ENCODE results near the gene TEX44.
"Not testable (repeated sequence)": the region's sequence is repeated elsewhere in the genome, so short reads cannot be mapped to it uniquely, and the experiment has no call there.

Gene TEX44

GRCh38 chr2:231568785-231569435 is 23.8 kb upstream of the TEX44 start:
- H3K4me2 ChIP-seq (ENCODE audit: low read depth, low read length, poor library complexity, severe bottlenecking) = no peak overlapping the region
- no peak overlapping the region for H3K4me3 ChIP-seq (ENCODE audit: low read length, poor library complexity, severe bottlenecking)
- no peaks in the 10 kb centered on the region for H3K79me2 ChIP-seq (ENCODE audit: insufficient read depth, low read length)
- H3K9me2 ChIP-seq (replicated peaks; ENCODE audit: low read depth, low read length) = no peaks in the 10 kb centered on the region
- H3K9me3 ChIP-seq (ENCODE audit: insufficient read depth, low read depth, low read length) = no peaks in the 10 kb centered on the region
- H3F3A ChIP-seq (ENCODE audit: low read depth) = no peaks in the 10 kb centered on the region
- no peak overlapping the region for H3K9ac ChIP-seq (ENCODE audit: low read depth, low read length, poor library complexity, severe bottlenecking)
- TF ChIP-seq CTCF (conservative IDR thresholded peaks at IDR 0.05; ENCODE audit: low read length) (no peak), EZH2phosphoT487 (IDR thresholded peaks at IDR 0.05; ENCODE audit: borderline replicate concordance) (no peak)
- H2AFZ ChIP-seq (ENCODE audit: low read length) = no peak overlapping the region
- H3K36me3 ChIP-seq (ENCODE audit: insufficient read depth, low read length) = no peaks in the 10 kb centered on the region
- H3K27me3 ChIP-seq (ENCODE audit: insufficient read depth, low read length, poor library complexity, severe bottlenecking) = no peaks in the 10 kb centered on the region
- H4K20me1 ChIP-seq (ENCODE audit: insufficient read depth, low read length, poor library complexity, severe bottlenecking) = no peaks in the 10 kb centered on the region
- peaks cover 5% of the 10 kb centered on the region for H3K4me1 ChIP-seq (ENCODE audit: insufficient read depth, low read length, poor library complexity, severe bottlenecking)

DNA sequence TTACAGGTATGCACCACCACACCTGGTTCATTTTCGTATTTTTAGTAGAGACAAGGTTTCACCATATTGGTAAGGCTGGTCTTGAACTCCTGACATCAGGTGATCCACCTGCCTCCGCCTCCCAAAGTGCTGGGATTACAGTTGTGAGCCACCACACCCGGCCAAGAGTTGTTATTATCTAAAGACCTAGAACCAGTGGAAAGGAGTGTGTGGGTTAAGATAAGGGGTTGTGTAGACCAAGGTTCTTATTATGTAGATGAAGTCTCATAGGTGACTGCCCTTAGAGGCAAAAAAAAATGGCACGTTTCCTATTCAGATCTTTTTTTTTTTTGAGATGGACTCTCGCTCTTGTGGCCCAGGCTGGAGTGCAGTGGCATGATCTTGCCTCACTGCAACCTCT is 21.7 kb upstream of the TEX44 start:
- not testable (repeated sequence) for H3F3A ChIP-seq (ENCODE audit: low read depth); H3K4me1 ChIP-seq (ENCODE audit: insufficient read depth, low read length, poor library complexity, severe bottlenecking); H3K36me3 ChIP-seq (ENCODE audit: insufficient read depth, low read length); H3K79me2 ChIP-seq (ENCODE audit: insufficient read depth, low read length); H3K27me3 ChIP-seq (ENCODE audit: insufficient read depth, low read length, poor library complexity, severe bottlenecking); H3K9ac ChIP-seq (ENCODE audit: low read depth, low read length, poor library complexity, severe bottlenecking); H2AFZ ChIP-seq (ENCODE audit: low read length); H4K20me1 ChIP-seq (ENCODE audit: insufficient read depth, low read length, poor library complexity, severe bottlenecking); H3K4me3 ChIP-seq (ENCODE audit: low read length, poor library complexity, severe bottlenecking); H3K9me3 ChIP-seq (ENCODE audit: insufficient read depth, low read depth, low read length); H3K9me2 ChIP-seq (replicated peaks; ENCODE audit: low read depth, low read length); H3K4me2 ChIP-seq (ENCODE audit: low read depth, low read length, poor library complexity, severe bottlenecking)

DNA sequence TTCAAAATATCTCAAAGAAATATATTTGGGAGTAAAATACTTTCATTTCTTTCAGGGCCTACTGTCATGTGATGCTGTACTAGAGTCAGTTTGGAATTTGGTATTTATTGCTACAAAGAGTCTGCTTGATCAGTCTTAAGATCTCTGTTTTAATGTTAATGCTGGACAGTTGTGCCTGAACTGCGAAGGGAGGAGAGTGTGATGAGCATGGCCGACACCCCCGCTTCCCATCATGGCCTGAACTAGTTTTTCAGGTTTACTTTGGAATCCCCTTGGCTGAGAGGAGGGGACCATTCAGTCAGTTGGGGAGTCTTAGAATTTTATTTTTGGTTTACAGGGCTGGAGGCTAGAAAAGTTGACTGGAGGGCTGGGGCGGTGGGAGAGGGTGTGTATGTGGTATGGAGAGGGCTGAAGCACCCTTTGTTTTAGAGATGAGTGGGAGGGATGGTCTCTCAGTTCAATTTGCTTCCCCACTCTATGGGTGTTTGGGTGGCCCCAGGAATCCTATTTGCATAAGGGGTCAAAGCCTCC is 20.9 kb upstream of the TEX44 start:
- TF ChIP-seq EZH2phosphoT487 (IDR thresholded peaks at IDR 0.05; ENCODE audit: borderline replicate concordance) (no peak), CTCF (conservative IDR thresholded peaks at IDR 0.05; ENCODE audit: low read length) (no peak)
- Histone ChIP-seq H3K27me3 (ENCODE audit: insufficient read depth, low read length, poor library complexity, severe bottlenecking) (no peaks in the 10 kb centered on the region), H3K9me3 (ENCODE audit: insufficient read depth, low read depth, low read length) (no peaks in the 10 kb centered on the region), H3K79me2 (ENCODE audit: insufficient read depth, low read length) (no peaks in the 10 kb centered on the region), H2AFZ (ENCODE audit: low read length) (no peak overlapping the region), H3K4me1 (ENCODE audit: insufficient read depth, low read length, poor library complexity, severe bottlenecking) (peaks cover 10% of the 10 kb centered on the region), H3K9me2 (replicated peaks; ENCODE audit: low read depth, low read length) (no peaks in the 10 kb centered on the region), H3K4me3 (ENCODE audit: low read length, poor library complexity, severe bottlenecking) (no peak overlapping the region), H3F3A (ENCODE audit: low read depth) (no peaks in the 10 kb centered on the region), H4K20me1 (ENCODE audit: insufficient read depth, low read length, poor library complexity, severe bottlenecking) (no peaks in the 10 kb centered on the region), H3K9ac (ENCODE audit: low read depth, low read length, poor library complexity, severe bottlenecking) (no peak overlapping the region), H3K4me2 (ENCODE audit: low read depth, low read length, poor library complexity, severe bottlenecking) (no peak overlapping the region), H3K36me3 (ENCODE audit: insufficient read depth, low read length) (no peaks in the 10 kb centered on the region)

- Histone ChIP-seq H3K9ac (ENCODE audit: low read depth, low read length, poor library complexity, severe bottlenecking) (no peak overlapping the region), H2AFZ (ENCODE audit: low read length) (no peak overlapping the region)
These were observed 19.6 kb upstream of the TEX44 start for GRCh38 chr2:231573096-231573495.

More at GRCh38 chr2:231573096-231573495, 19.6 kb upstream of the TEX44 start:
- Histone ChIP-seq H3K9me3 (ENCODE audit: insufficient read depth, low read depth, low read length) (no peaks in the 10 kb centered on the region), H3K36me3 (ENCODE audit: insufficient read depth, low read length) (no peaks in the 10 kb centered on the region), H3F3A (ENCODE audit: low read depth) (no peaks in the 10 kb centered on the region), H3K79me2 (ENCODE audit: insufficient read depth, low read length) (no peaks in the 10 kb centered on the region), H3K4me1 (ENCODE audit: insufficient read depth, low read length, poor library complexity, severe bottlenecking) (peaks cover 8% of the 10 kb centered on the region), H3K27me3 (ENCODE audit: insufficient read depth, low read length, poor library complexity, severe bottlenecking) (no peaks in the 10 kb centered on the region), H4K20me1 (ENCODE audit: insufficient read depth, low read length, poor library complexity, severe bottlenecking) (no peaks in the 10 kb centered on the region), H3K4me3 (ENCODE audit: low read length, poor library complexity, severe bottlenecking) (no peak overlapping the region), H3K9me2 (replicated peaks; ENCODE audit: low read depth, low read length) (no peaks in the 10 kb centered on the region), H3K4me2 (ENCODE audit: low read depth, low read length, poor library complexity, severe bottlenecking) (no peak overlapping the region)
- TF ChIP-seq CTCF (conservative IDR thresholded peaks at IDR 0.05; ENCODE audit: low read length) (no peak), EZH2phosphoT487 (IDR thresholded peaks at IDR 0.05; ENCODE audit: borderline replicate concordance) (no peak)

All from Loucy (cell line).